ENCODE data around the gene DCBLD2. TPM values are rescaled to one million over a fixed set of nuclear protein-coding genes. Genes with fewer than 3 reads are reported as not detected.

Gene DCBLD2
- total RNA-seq, 1 donor, result 370 TPM

DNA sequence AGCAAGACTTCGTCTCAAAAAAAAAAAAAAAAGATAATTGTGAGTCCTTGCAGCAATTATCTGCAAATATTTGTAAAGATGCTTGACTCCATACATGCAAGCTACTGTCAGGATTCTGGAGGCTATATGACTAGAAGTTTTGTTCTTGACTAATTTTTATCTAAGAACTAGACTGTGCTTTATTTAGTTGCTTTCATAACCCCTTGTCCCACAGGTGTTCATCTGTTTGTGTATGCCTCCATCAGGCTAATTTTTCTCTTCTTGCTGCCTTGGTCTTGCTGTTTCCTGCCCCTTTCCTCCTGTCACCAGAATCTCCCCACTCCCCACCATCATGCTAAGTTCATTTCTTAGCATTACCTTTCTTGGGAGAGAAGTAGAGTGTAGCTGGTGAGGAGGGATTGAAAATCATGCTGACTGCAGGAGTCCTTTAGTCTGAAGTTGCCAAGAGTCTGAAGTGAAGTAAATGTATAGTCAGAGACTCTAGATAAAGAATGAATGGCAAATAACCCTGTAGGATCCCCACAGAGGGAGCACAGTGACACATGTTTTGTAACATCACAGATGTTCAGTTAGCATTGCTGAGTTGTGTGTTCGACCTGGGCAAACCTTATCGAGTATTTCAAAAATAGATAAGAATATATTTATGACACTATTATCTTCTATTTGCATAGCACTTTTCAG lies 125.9 kb downstream of the DCBLD2 start:
- DNase-seq (ENCODE audit: low read depth), result no peak
- TF ChIP-seq CTCF (IDR thresholded peaks at IDR 0.05; ENCODE audit: insufficient read depth, low read length), result no peak
- no peak overlapping the region for H3K4me3 ChIP-seq (ENCODE audit: low read depth, low read length)

DNA sequence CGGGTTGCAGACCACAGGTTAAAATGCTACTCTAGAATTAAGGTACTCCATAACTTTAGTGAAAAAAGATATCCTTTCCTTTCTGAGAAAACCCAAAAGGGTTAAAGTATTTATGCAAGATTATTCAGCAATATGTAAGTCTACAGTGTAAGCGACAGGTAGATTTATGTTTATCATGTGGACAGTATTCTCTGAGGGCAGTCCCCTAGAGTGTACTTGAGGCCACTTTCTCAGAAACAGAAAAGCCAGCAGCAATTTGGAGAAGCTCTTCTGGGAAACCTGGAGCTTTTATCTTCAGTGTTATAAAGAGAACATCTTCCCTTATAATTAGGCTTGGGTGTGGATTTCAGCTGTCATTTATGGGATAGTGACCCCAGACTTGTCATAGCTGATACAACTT lies 129.5 kb downstream of the DCBLD2 start:
- no peak overlapping the region for H3K4me3 ChIP-seq (ENCODE audit: low read depth, low read length)
- no peak for TF ChIP-seq CTCF (IDR thresholded peaks at IDR 0.05; ENCODE audit: insufficient read depth, low read length)
- DNase-seq (ENCODE audit: low read depth), result no peak

GRCh38 chr3:98770261-98771039 lies 131.0 kb downstream of the DCBLD2 start:
- TF ChIP-seq CTCF (IDR thresholded peaks at IDR 0.05; ENCODE audit: insufficient read depth, low read length), result no peak
- H3K4me3 ChIP-seq (ENCODE audit: low read depth, low read length), result no peak overlapping the region
- DNase-seq (ENCODE audit: low read depth), result no peak

DNA sequence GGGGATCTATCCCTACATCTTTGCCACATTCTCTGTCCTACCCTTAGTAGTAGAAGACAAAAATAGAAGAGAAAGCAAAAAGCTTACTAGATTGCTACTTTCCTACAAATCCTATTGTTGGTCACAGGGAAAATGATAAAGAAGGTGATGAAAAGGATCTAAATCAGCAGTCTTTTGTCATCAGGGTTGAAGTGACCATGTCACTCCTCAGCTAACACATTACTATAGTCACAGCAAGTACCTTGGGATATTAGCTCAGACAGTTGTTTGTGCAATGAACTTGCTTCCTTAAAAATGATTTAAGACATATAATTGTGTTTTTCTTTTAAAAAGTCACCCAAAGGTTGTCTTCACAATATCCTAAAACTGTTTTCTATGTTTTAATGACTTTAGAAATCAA lies 132.0 kb downstream of the DCBLD2 start:
- no peak for DNase-seq (ENCODE audit: low read depth)
- TF ChIP-seq CTCF (IDR thresholded peaks at IDR 0.05; ENCODE audit: insufficient read depth, low read length), result no peak
- no peak overlapping the region for H3K4me3 ChIP-seq (ENCODE audit: low read depth, low read length)

GRCh38 chr3:98768961-98769360 lies 132.5 kb downstream of the DCBLD2 start:
- no peak overlapping the region for H3K4me3 ChIP-seq (ENCODE audit: low read depth, low read length)
- no peak for DNase-seq (ENCODE audit: low read depth)
- TF ChIP-seq CTCF (IDR thresholded peaks at IDR 0.05; ENCODE audit: insufficient read depth, low read length), result no peak

GRCh38 chr3:98766924-98767323 lies 134.6 kb downstream of the DCBLD2 start:
- DNase-seq (ENCODE audit: low read depth), result no peak
- no peak for TF ChIP-seq CTCF (IDR thresholded peaks at IDR 0.05; ENCODE audit: insufficient read depth, low read length)
- H3K4me3 ChIP-seq (ENCODE audit: low read depth, low read length), result no peak overlapping the region

Measured in fibroblast of the aortic adventitia (primary cell).